Activated CD8-positive, alpha-beta T cell treated with anti-CD3 and anti-CD28 coated beads, Interleukin-2, amount 10 ng/mL, durations not matched to agents 7 days and 5 days (primary cell): ENCODE measurements around the gene RIC8A. TPM values are rescaled to one million over a fixed set of nuclear protein-coding genes. Genes with fewer than 3 reads are reported as not detected.

Experiments used
- total RNA-seq, 2 experiments: library from RNA; stranded (reverse); gene quantifications; one replicate each; pipeline ENCODE4 v1.2.3, GENCODE V29; 2021

Gene RIC8A
- total RNA-seq, 2 experiments from 2014 or later = 121 to 126 TPM

Other genes starting within 250 kb of the RIC8A start
- not detected for gene SCGB1C1, start 14.6 kb upstream of the RIC8A start, total RNA-seq
- 10 to 100 TPM; 33.8 to 34.2 TPM for gene BET1L, start 309 bp upstream of the RIC8A start, total RNA-seq
- 10 to 100 TPM; 13.1 to 15.0 TPM for gene SIRT3, start 28.6 kb downstream of the RIC8A start, total RNA-seq
- gene PSMD13, start 29.3 kb downstream of the RIC8A start, total RNA-seq = 100 to 1,000 TPM; 164 to 173 TPM
- 10 to 100 TPM; 29.7 to 30.8 TPM for gene NLRP6, start 70.7 kb downstream of the RIC8A start, total RNA-seq
- 100 to 1,000 TPM; 487 to 541 TPM for gene PGGHG, start 81.4 kb downstream of the RIC8A start, total RNA-seq
- not detected for gene IFITM5, start 91.8 kb downstream of the RIC8A start, total RNA-seq
- 1,000 to 10,000 TPM; 2,197 to 2,304 TPM for gene IFITM2, start 100.1 kb downstream of the RIC8A start, total RNA-seq
- 1,000 to 10,000 TPM; 1,265 to 1,278 TPM for gene IFITM1, start 106.3 kb downstream of the RIC8A start, total RNA-seq
- 100 to 1,000 TPM; 174 to 182 TPM for gene IFITM3, start 113.2 kb downstream of the RIC8A start, total RNA-seq
- under 1 TPM; 0.26 to 0.52 TPM for gene B4GALNT4, start 161.8 kb downstream of the RIC8A start, total RNA-seq
- gene PKP3, start 186.5 kb downstream of the RIC8A start, total RNA-seq = under 1 TPM in 1 of 2 experiments, not detected in 1; 0.13 TPM
- 100 to 1,000 TPM; 160 to 168 TPM for gene SIGIRR, start 207.3 kb downstream of the RIC8A start, total RNA-seq
- gene ANO9, start 234.3 kb downstream of the RIC8A start, total RNA-seq = 10 to 100 TPM; 72.6 to 78.9 TPM
- gene PTDSS2, start 242.6 kb downstream of the RIC8A start, total RNA-seq = 10 to 100 TPM; 24.6 to 26.1 TPM